GM18517 (cell line): ENCODE data around the gene ABCA4.

ENCODE experiments used
- ATAC-seq: cut with Tn5 transposase; IDR thresholded peaks from one replicate; pipeline ENCODE4 v1.9.1; 2021; ENCODE audit warnings: mild to moderate bottlenecking, moderate library complexity; ENCODE audit not compliant: unreplicated experiment

Gene ABCA4

DNA sequence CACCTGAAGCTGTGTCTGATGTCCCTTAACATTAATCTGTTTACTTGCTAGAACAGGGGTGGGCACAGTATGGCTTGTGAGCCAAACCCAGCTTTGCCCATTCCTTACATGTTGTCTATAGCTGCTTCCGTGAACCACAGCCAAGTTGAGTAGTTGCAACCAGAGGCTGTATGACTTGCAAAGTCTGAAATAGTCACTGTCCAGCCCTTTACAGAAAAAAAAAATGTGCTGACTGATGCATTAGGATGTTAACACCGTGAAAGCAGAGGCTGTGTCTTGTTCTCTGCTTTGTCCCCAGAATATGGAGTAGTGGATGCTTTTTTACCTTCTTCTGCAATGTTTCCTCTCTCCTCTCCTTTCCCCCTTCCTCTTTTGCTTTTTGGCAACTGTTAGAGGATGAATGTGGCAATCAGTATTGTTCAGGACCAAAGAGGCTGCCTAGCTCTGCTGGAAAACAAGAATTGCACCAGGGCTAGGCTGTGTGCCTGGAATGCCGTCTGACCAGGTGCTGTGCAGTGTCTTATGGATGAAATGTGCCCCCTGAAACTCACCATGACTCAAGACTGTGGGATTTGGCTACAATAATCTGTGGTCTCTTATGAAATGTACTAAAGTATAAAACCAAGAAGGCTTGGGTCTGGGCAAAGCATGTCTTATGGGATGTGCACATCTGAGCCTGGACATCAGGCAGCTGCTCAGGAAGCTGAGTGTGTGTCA lies 132.2 kb downstream of the ABCA4 start:
- ATAC-seq, result no peak

DNA sequence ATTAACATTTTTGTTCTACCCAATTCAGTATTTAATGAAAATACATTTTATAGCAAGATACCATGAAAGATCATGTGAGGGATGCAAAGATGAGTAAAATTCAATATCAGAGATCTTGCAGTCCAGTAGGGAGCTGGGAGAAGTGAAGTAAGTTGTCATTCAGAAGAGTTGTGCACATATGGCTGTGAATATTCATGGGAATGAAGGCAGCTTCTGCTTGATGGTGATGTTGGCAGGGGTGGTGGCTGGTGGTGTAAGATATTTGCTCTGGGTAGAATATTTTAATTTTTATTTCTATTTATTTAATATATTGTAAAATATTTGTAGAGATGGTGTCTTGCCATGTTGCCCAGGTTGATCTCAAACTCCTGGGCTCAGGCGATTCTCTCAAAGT lies 139.7 kb downstream of the ABCA4 start:
- no peak for ATAC-seq

DNA sequence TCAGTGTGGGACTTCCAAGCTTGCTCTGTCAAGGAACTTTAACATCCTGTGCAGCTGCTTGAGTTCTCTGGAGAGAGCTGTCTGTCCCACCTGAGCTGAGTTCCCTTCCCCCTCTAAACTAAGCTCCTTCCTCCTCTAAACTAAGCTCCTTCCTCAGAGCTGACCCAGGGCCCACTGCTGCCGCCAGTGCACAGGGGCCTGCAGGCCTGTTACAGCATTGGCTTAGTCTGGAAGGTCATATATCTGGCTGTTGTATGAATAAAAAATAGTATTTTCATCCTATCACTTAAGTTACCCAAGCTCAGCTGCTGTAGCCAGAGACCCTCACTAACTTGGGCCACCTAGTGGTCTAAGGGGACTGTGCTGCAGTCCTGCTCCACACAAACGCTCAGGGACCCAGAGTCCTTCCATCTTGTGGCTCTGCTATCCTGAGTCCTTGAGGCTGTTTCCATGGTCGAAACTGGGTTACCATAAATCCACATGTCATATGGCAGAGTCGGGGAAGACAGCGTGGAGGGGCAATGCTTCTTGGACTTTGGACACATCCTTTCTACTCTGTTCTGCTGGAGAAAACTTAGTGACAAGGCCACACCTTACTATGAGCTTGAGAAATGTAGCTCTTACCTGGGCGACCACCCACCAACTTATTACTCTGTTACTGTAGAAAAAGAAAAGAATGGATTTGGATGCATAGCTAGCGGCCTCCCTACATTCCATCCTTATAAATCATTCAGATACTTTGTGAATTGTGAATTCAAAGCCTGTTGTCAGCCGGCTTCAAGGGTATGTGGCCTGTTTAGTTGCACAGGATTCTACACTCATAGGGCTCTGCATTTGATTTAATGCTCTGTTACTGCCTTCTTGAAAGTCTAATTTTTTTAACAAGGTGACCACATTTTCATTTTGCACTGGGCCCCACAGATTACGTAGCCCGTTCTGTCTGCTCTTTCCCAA lies 140.4 kb downstream of the ABCA4 start:
- no peak for ATAC-seq

DNA sequence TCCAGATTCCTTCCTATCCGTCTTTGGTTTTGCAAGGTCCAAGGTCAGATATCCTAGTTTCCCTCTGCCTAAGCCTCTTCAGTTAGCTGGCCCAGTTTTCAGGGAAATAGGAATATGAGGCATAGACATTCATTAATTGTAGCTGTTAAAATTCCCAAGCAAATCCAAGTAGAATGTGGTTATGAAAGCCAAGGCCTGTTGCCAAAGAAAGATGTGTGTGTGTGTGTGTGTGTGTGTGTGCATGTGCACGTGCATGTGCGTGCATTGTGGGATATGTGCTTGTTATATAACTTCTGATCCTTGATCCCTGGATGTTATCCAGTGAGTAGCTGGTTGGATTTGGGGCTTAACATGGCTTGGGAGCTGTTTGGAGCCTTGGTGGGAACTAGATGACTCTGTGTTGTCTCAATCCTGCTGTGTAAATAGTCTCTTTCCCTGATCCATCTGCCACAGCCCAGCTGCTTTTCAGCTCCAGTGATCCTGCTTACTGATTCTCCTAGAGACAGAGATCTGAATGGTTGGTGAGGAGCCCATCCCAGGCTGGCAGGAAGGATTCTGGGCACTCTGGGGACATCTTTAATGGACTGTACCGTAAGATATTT lies 141.1 kb downstream of the ABCA4 start:
- no peak for ATAC-seq

GRCh38 chr1:93979040-93979717 lies 141.8 kb downstream of the ABCA4 start:
- no peak for ATAC-seq

- ATAC-seq, result no peak
These were observed 143.4 kb downstream of the ABCA4 start for GRCh38 chr1:93977598-93977945.

GRCh38 chr1:93976711-93977597 lies 144.0 kb downstream of the ABCA4 start:
- no peak for ATAC-seq

- no peak for ATAC-seq
These were observed 144.7 kb downstream of the ABCA4 start for GRCh38 chr1:93976291-93976690.

DNA sequence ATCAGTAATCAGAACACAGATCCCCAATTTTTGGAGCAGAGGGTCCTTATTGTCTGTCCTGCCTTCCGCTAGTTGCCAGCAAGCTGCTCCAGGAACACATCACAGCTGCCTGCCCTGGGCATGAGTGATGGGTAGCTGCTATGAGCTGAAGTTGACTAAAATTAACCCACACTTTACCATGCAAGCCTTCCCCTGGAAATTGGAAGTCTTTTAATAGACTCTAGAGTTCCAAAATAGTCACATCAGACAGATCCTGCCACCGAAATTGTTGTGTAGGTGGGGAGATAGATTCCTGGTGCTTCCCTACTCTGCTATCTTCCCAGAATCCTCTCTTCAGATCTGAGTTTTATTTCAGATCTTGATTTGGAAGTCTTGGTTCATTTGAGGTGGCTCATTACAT lies 148.6 kb downstream of the ABCA4 start:
- no peak for ATAC-seq

DNA sequence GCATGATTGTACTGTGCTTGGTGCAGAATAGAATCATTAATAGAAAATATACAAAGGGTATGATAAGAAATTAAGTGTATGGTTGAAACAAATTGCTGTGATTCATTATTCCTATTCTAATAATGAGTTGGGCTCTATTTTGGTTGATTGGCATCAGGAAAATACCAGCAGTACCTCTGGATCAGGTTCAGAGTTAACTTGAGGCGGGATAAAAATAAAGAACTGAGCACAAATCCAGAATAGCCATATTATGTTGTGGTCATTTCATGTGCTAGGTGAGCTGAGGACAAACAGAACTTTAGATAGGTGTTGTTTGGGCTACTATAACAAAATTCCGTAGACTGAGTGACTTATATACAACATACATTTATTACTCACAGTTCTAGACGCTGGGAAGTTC lies 151.1 kb downstream of the ABCA4 start:
- ATAC-seq, result no peak

DNA sequence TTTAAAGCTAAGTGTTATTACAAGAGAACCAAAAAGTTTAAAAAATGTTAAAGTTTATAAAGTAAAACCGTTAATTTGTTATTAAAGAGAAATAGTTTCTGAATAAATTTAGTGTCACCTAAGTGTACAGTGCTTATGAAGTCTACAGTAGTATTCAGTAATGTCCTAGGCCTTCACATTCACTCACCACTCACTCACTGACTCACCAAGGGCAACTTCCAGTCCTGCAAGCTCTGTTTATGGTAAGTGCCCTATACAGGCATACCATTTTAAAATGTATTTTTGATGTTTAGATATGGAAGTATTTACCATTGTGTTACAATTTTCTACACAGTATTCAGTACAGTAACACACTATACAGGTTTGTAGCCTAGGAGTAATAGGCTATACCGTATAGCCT lies 151.6 kb downstream of the ABCA4 start:
- ATAC-seq, result no peak

DNA sequence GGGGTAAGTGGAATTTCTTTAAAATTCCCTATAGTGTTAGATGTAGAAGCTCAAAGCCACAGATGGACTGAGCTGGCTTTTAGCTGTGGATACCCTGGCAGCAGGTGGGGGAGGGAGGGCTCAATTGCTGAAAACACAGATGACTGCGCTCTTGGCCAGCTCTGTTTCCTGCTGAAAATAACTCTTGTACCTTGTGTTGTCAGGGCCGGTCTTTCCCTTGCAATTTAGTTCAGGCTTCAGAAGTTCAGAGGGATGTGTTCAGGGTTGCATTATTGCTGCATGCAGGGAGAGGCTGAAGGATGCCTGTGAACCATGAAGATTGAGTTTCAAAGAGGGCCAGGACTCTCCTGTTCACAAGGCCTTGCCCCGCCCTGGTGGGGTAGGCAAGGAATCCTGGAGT lies 153.6 kb downstream of the ABCA4 start:
- ATAC-seq, result no peak

DNA sequence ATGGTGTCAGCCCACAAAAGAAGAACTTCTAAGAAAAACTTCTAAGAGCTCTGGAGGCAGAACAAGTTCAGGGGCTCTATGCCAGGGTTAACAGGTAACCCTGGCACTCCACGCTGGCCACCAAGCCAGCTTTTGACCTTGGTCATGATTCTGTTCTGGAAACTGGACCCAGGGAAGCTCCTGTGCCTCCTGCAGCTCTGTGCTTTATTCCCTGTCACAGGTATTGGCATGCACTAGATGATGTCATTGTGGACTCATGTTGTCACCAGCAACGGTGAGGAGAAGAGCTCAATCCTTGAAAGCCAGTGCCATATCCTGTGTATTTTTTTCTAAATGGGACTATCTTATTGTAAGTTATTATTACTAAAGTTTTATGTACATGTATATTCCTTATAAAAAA lies 155.1 kb downstream of the ABCA4 start:
- ATAC-seq, result no peak

GRCh38 chr1:93965256-93965655 lies 155.7 kb downstream of the ABCA4 start:
- no peak for ATAC-seq

DNA sequence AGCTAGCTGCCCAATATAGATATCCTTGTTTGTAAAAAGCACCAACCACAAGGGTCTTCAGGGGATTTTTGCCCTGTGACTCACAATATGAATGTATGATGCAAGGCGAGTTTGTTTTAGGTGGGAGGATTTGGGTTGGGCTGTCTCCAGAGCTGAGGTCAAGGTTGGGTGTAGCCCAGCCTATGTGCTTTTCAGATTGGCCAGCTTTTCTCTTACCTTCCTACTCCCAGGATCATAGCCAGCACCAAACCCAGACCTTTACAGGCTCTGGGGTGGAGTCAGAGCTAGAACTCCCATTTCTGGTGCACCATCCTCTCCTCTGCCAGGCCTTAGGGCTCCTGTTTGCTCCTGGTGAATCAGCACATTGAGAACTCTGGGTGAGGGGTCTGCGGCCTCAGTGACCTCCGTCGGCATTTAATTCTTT lies 156.2 kb downstream of the ABCA4 start:
- no peak for ATAC-seq

DNA sequence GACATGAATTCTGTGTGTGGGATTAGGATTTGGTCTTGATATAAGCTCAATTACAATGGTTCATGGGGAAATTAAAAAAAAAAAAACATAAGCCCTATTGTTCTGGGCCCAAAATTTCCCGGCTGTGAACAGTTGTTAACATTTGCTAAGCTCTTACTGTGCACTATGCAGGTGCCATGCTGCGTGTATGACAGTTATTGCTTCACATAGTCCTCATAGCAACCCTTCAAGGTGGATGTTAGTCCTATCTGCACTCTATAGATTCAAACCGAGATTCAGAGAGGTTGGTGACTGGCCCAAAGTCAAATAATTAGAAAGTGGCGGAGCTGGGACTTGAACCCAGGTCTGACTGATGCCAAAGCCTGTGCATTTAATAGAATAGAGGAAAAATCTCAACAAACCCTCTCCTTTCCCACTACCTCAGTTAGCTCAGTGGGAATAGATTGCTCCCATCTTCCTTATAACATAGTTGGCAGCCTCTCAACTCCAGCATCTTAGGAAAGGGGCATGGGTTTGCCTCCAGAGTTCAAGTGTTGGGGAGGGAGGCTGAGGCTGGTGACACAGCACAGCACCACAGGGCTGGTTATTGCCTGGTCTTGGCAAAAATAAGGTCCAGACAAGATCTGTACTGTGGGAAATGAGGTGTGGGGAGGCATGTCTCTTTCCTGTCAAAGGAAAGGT lies 156.7 kb downstream of the ABCA4 start:
- ATAC-seq, result no peak

- no peak for ATAC-seq
These were observed 157.4 kb downstream of the ABCA4 start for GRCh38 chr1:93963585-93963984.

DNA sequence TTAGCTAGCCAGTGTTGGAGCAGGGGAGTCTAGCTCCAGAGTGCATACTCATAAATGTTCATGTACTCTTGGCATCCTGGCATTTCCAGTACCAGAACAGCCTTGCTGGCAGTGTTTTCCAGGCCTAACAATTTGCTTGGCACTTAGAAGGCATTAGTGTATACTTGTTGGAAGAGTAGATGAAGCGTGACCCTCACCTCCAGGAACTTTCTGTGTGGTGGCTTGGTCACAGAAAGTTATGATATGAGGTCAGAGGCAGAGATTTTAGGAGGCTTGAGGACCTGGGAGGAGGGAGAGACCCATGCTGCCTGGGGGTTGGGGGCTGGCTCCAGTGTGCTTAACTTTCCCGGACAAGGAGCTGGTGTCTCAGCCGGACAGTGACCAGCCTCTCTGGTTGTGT lies 159.0 kb downstream of the ABCA4 start:
- ATAC-seq, result no peak

DNA sequence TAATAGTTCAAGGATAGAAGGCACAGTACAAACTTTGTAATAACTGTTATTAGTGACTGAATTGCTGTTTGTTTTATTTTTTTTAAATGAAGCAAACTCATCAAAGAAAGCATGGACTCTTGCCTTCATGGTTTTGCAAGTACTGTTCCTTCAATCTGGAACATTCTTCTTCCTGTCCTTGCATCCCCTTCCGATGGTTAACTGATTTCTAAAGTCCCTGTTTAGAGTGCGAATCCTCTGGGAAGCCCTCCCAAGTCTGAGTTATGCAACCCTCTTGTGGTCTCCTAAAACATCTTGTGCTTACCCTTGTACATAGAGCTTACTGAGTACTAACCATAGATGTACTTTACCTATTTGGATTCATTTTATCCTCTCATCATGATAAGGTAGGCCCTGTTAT lies 159.5 kb downstream of the ABCA4 start:
- no peak for ATAC-seq

DNA sequence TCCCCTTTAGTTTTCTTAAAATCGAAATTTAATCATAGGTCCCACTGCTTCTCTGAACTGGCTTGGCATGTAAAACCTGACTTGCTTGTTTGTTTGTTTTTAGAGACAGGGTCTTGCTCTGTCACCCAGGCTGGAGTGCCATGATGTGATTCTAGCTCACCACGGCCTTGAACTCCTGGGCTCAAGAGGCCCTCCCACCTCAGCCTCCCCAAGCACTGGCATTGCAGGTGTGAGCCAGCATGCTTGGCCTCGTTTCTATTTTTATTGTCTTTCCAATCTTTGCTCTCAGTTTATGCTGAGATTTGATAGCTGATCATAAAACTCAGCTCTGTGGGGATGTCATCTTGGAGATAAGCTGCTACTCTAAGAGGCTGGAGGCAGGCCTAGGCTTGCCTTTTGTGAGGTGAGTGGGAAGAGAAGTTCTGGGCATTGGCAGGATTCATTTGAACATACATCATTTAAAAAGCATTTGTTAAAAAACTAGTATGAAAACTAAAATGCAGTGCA lies 160.3 kb downstream of the ABCA4 start:
- no peak for ATAC-seq
